Measurements from ENCODE around the gene CCL17. TPM values are rescaled to one million over a fixed set of nuclear protein-coding genes. Genes with fewer than 3 reads are reported as not detected.

The CCL17 gene
- total RNA-seq, 1 donor from 2014 or later, result 7.0 TPM

DNA sequence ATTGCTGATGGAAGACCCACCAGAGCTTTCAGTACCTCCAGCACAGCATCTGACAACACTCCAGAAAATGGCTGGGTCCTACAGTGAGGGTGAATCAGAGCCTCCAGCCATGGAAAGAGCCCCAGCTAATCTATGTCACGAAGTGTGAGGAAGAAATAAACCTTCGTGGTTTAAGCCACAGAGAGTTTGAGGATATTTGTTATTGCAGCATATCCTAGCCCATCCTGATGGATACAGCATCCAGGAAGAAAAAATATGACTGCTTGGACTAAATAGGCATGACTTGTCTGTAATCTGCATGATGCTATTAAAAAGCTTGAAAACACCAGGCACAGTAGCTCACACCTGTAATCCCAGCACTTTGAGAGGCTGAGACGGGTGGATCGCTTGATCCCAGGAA lies 13.3 kb upstream of the CCL17 start:
- CTCF ChIA-PET, result interaction anchor here (1.7 kb wide), 1 partner anchor 26 kb away, joined by 6 read pairs; no protein-coding TSS in a partner anchor
- TF ChIP-seq, protein P1, sequence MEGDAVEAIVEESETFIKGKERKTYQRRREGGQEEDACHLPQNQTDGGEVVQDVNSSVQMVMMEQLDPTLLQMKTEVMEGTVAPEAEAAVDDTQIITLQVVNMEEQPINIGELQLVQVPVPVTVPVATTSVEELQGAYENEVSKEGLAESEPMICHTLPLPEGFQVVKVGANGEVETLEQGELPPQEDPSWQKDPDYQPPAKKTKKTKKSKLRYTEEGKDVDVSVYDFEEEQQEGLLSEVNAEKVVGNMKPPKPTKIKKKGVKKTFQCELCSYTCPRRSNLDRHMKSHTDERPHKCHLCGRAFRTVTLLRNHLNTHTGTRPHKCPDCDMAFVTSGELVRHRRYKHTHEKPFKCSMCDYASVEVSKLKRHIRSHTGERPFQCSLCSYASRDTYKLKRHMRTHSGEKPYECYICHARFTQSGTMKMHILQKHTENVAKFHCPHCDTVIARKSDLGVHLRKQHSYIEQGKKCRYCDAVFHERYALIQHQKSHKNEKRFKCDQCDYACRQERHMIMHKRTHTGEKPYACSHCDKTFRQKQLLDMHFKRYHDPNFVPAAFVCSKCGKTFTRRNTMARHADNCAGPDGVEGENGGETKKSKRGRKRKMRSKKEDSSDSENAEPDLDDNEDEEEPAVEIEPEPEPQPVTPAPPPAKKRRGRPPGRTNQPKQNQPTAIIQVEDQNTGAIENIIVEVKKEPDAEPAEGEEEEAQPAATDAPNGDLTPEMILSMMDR (IDR thresholded peaks at IDR 0.05), result no peak
- Mint-ChIP-seq H3K4me3 (no peak overlapping the region), H3K4me1 (peaks cover 33% of the 10 kb centered on the region), H3K36me3 (ENCODE audit: low read depth) (no peaks in the 10 kb centered on the region), H3K27ac (no peak overlapping the region), H3K9me3 (no peaks in the 10 kb centered on the region), H3K27me3 (no peaks in the 10 kb centered on the region)
- ATAC-seq (ENCODE audit: low read depth), result no peak
- DNase-seq, result no peak
- intact Hi-C loops (cut with micrococcal nuclease), result no loop called here
- POLR2A ChIA-PET, result interaction anchor here (0.7 kb wide), 1 partner anchor 29 kb away, joined by 5 read pairs; no protein-coding TSS in a partner anchor

DNA sequence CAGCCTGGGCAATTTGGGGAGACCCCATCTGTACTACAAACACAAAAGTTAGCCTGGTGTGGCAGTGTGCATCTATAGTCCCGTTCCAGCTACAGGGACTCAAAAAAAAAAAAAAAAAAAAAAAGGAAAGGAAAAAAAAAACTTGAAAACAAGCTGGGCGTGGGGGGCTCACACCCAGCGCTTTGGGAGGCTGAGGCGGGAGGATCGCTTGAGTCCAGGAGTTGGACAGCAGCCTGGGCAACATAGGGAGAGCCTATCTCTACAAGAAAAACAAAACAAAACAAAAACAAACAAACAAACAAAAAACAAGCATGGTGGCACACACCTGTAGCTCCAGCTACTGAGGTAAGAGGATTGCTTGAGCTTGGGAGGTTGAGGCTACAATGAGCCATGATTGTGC lies 12.9 kb upstream of the CCL17 start:
- CTCF ChIA-PET, result interaction anchor here (1.7 kb wide), 1 partner anchor 25 kb away, joined by 6 read pairs; no protein-coding TSS in a partner anchor
- intact Hi-C loops (cut with micrococcal nuclease), result no loop called here
- Mint-ChIP-seq H3K27me3 (no peaks in the 10 kb centered on the region), H3K36me3 (ENCODE audit: low read depth) (no peaks in the 10 kb centered on the region), H3K9me3 (no peaks in the 10 kb centered on the region), H3K4me1 (peaks cover 29% of the 10 kb centered on the region), H3K27ac (no peak overlapping the region), H3K4me3 (no peak overlapping the region)
- no peak for DNase-seq
- ATAC-seq (ENCODE audit: low read depth), result no peak
- POLR2A ChIA-PET, result interaction anchor here (0.6 to 0.7 kb wide), 3 partner anchors 20 to 145 kb away, joined by 4 to 5 read pairs (median 5); no protein-coding TSS in a partner anchor
- TF ChIP-seq, protein P1 (IDR thresholded peaks at IDR 0.05), result no peak

DNA sequence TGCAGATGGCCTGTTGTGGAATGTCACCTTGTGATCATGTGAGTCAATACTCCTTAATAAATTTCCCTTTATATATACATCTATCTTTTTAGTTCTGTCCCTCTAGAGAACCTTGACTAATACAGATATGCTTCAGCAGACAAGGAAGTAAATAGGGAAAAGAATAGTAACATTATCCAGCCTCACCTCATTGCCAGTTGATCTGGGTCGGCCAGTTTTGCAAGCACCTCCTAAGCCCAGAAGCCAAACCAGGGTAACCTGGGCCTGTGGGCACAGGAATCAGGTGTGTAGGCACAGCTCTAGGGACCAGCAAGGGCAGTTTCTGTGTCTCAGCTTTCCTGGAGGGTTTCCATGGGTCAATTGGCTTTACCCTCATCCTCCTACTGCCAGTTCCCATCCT lies 11.9 kb upstream of the CCL17 start:
- POLR2A ChIA-PET, result interaction anchor here (0.7 kb wide), 1 partner anchor 53 kb away, joined by 3 read pairs; no protein-coding TSS in a partner anchor
- peaks cover 23% of the 10 kb centered on the region for H3K4me1 Mint-ChIP-seq
- ATAC-seq (ENCODE audit: low read depth) (no peak), DNase-seq (no peak)
- no peak overlapping the region for H3K4me3 Mint-ChIP-seq
- no peaks in the 10 kb centered on the region for H3K27me3 Mint-ChIP-seq
- CTCF ChIA-PET, result no interaction called here
- TF ChIP-seq, protein P1 (IDR thresholded peaks at IDR 0.05), result no peak
- H3K9me3 Mint-ChIP-seq, result no peaks in the 10 kb centered on the region
- H3K27ac Mint-ChIP-seq, result no peak overlapping the region
- intact Hi-C loops (cut with micrococcal nuclease), result no loop called here
- H3K36me3 Mint-ChIP-seq (ENCODE audit: low read depth), result no peaks in the 10 kb centered on the region

DNA sequence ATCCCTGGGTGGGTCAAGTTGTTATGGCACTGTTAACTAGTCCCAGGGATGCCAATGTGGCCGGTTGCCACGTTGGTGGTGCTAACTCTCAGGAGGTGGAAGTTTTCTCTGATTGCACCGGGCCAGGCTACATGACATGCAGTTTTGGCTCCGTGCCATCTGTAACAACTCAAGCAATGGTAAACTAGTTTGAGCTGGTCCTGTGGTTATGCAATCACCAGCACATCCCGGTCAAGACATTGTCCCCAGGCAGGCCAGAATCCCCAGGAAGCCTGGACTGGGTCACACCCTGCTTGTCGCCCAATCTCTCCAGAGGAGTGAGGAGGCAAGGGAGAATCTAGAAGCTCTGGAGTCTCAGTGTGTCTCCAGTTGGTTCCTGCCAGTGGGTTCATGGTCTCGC lies 10.1 kb upstream of the CCL17 start:
- no peaks in the 10 kb centered on the region for H3K36me3 Mint-ChIP-seq (ENCODE audit: low read depth)
- intact Hi-C loops (cut with micrococcal nuclease), result no loop called here
- no peak overlapping the region for H3K4me3 Mint-ChIP-seq
- TF ChIP-seq, protein P1 (IDR thresholded peaks at IDR 0.05), result no peak
- ChIA-PET POLR2A (no interaction called here), CTCF (no interaction called here)
- H3K27me3 Mint-ChIP-seq, result no peaks in the 10 kb centered on the region
- H3K27ac Mint-ChIP-seq, result no peak overlapping the region
- H3K4me1 Mint-ChIP-seq, result peaks cover 13% of the 10 kb centered on the region
- DNase-seq, result no peak
- ATAC-seq (ENCODE audit: low read depth), result no peak
- no peaks in the 10 kb centered on the region for H3K9me3 Mint-ChIP-seq

DNA sequence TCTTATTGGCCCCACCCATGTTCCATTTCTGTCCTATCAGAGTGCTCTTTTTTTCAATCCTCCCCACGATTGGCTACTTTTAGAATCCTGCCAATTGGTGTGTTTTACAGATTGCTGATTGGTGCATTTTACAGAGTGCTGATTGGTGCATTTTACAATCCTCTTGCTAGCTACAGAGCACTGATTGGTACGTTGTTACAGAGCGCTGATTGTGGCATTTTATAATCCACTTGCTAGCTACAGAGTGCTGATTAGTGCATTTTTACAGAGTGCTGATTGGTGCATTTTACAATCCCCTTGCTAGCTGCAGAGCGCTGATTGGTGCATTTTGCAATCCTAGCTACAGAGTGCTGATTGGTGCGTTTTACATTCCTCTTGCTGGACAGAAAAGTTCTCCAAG lies 9.5 kb upstream of the CCL17 start:
- no peaks in the 10 kb centered on the region for H3K36me3 Mint-ChIP-seq (ENCODE audit: low read depth)
- H3K4me1 Mint-ChIP-seq, result peaks cover 15% of the 10 kb centered on the region
- no peak for ATAC-seq (ENCODE audit: low read depth)
- H3K27me3 Mint-ChIP-seq, result no peaks in the 10 kb centered on the region
- DNase-seq, result no peak
- TF ChIP-seq, protein P1 (IDR thresholded peaks at IDR 0.05), result no peak
- ChIA-PET CTCF (no interaction called here), POLR2A (no interaction called here)
- H3K4me3 Mint-ChIP-seq, result no peak overlapping the region
- H3K27ac Mint-ChIP-seq, result no peak overlapping the region
- H3K9me3 Mint-ChIP-seq, result no peaks in the 10 kb centered on the region
- intact Hi-C loops (cut with micrococcal nuclease), result no loop called here

All from activated B cell treated with CpG ODN at 0.5 μM for 24 hours (primary cell).